ENCODE data around the gene GNG2. TPM values are rescaled to one million over a fixed set of nuclear protein-coding genes. Genes with fewer than 3 reads are reported as not detected.

GNG2 gene
- total and polyA plus RNA-seq, 2 experiments from 2014 or later = 5.0 to 13.7 TPM

DNA sequence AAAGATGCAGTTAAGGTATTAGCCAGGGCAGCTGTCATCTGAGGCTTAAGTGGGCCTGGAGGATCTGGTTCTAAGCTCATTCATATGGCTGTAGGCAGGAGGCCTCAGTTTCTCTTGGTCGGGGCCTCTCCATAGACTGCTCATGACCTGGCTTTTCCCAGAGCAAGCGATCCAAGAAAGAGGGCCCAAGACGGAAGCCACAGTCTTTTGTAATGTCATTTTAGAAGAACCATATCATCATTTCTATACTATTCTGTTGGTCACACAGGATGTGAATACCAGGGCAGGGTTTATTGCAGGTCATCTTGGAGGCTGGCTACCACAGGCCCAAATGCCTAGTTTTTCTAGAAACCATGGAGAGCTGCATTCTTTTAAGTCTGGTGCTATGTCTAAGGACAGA, 47.7 kb downstream of the GNG2 start:
- DNase-seq (ENCODE audit: low spot score) = no peak
- Histone ChIP-seq H3K9me3 (ENCODE audit: low read depth) (no peaks in the 10 kb centered on the region), H3K36me3 (replicated peaks; ENCODE audit: insufficient read depth, low read depth) (no peaks in the 10 kb centered on the region), H3K4me3 (no peak overlapping the region), H3K4me1 (ENCODE audit: insufficient read depth) (no peaks in the 10 kb centered on the region), H3K27ac (no peak overlapping the region), H3K9me2 (replicated peaks; ENCODE audit: insufficient read depth) (no peaks in the 10 kb centered on the region), H3K4me2 (no peak overlapping the region), H2AFZ (no peak overlapping the region), H3K79me2 (no peaks in the 10 kb centered on the region), H3K27me3 (no peaks in the 10 kb centered on the region), H4K20me1 (ENCODE audit: insufficient read depth, poor library complexity, severe bottlenecking) (no peaks in the 10 kb centered on the region)
- TF ChIP-seq EZH2phosphoT487 (IDR thresholded peaks at IDR 0.05; ENCODE audit: low read depth, severe bottlenecking, unreplicated experiment) (no peak), EZH2 (IDR thresholded peaks at IDR 0.05; ENCODE audit: borderline replicate concordance) (no peak)
- TF ChIP-seq, protein P1, sequence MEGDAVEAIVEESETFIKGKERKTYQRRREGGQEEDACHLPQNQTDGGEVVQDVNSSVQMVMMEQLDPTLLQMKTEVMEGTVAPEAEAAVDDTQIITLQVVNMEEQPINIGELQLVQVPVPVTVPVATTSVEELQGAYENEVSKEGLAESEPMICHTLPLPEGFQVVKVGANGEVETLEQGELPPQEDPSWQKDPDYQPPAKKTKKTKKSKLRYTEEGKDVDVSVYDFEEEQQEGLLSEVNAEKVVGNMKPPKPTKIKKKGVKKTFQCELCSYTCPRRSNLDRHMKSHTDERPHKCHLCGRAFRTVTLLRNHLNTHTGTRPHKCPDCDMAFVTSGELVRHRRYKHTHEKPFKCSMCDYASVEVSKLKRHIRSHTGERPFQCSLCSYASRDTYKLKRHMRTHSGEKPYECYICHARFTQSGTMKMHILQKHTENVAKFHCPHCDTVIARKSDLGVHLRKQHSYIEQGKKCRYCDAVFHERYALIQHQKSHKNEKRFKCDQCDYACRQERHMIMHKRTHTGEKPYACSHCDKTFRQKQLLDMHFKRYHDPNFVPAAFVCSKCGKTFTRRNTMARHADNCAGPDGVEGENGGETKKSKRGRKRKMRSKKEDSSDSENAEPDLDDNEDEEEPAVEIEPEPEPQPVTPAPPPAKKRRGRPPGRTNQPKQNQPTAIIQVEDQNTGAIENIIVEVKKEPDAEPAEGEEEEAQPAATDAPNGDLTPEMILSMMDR (IDR thresholded peaks at IDR 0.05; ENCODE audit: poor library complexity) = no peak
- 89% methylated on average over 3 of the region's 3 CpGs for WGBS (ENCODE audit: low lambda C conversion rate, missing lambda C conversion rate)

DNA sequence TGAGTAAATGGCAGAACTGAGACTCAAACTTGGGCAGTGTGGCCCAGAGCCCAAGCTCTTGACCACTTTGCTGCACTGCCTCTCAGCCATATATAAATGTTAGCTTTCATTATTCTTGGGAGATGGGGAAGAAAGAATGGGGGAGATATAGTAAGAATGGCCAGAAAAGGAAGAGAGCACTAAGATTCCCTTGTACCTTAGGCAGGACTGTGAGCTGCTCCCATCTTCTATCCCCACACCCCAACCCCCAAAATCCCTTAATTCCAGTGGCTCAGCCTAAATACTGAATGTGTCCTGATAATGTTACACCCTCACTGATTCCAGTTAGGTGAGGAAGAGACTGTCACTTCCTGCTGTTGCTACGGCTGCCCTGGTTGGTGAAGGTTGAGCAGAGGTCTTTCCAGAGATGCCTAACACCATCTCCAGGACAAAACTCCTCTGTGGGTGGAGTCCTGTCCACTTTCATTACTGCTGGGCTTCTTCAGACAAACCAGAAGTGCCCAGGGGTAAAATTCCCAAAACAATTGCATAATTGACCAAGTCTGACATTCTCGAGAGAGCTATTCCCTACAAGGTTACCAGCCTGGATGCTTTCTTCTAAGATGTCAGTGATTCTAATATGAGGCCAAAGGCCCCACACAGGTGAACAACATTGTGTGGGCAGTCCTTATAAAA, 51.8 kb downstream of the GNG2 start:
- WGBS (ENCODE audit: low lambda C conversion rate, missing lambda C conversion rate) = 74% methylated on average over 2 of the region's 2 CpGs

DNA sequence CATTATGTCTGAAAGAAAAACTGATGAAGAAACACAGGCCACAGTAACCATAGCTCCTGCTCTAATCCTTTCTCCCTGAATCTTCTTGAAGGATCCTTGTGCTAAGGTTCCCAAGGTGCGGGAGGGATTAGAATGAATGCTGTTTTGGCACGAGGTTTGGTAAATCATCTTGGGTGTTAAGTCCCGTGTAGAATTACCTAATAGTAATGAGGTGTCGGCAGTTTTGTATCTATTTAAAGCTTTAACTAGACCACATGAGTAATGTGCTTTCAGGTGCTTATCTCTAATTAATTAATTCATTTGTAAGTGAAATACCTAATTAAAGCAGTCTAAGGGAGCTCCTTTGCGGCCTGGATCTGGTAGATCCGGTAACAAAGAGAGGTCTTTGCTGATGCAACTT, 53.9 kb downstream of the GNG2 start:
- no peak for DNase-seq (ENCODE audit: low spot score)
- no peaks in the 10 kb centered on the region for H3K9me3 ChIP-seq (ENCODE audit: low read depth)
- no peak overlapping the region for H2AFZ ChIP-seq
- no peak overlapping the region for H3K27ac ChIP-seq
- no peaks in the 10 kb centered on the region for H3K27me3 ChIP-seq
- no peaks in the 10 kb centered on the region for H3K9me2 ChIP-seq (replicated peaks; ENCODE audit: insufficient read depth)
- TF ChIP-seq EZH2phosphoT487 (IDR thresholded peaks at IDR 0.05; ENCODE audit: low read depth, severe bottlenecking, unreplicated experiment) (no peak), EZH2 (IDR thresholded peaks at IDR 0.05; ENCODE audit: borderline replicate concordance) (no peak)
- TF ChIP-seq, protein P1 (IDR thresholded peaks at IDR 0.05; ENCODE audit: poor library complexity) = no peak
- H3K36me3 ChIP-seq (replicated peaks; ENCODE audit: insufficient read depth, low read depth) = no peaks in the 10 kb centered on the region
- no peak overlapping the region for H3K4me2 ChIP-seq
- no peak overlapping the region for H3K4me3 ChIP-seq
- 68% methylated on average over 6 of the region's 6 CpGs for WGBS (ENCODE audit: low lambda C conversion rate, missing lambda C conversion rate)
- no peaks in the 10 kb centered on the region for H4K20me1 ChIP-seq (ENCODE audit: insufficient read depth, poor library complexity, severe bottlenecking)
- H3K79me2 ChIP-seq = no peaks in the 10 kb centered on the region
- H3K4me1 ChIP-seq (ENCODE audit: insufficient read depth) = no peaks in the 10 kb centered on the region

More for the DNA sequence above, 51.8 kb downstream of the GNG2 start:
- no peak overlapping the region for H3K4me2 ChIP-seq
- H3K79me2 ChIP-seq = no peaks in the 10 kb centered on the region
- no peak overlapping the region for H2AFZ ChIP-seq
- no peak for TF ChIP-seq EZH2phosphoT487 (IDR thresholded peaks at IDR 0.05; ENCODE audit: low read depth, severe bottlenecking, unreplicated experiment)
- no peak for TF ChIP-seq EZH2 (IDR thresholded peaks at IDR 0.05; ENCODE audit: borderline replicate concordance)
- H3K4me3 ChIP-seq = no peak overlapping the region
- H3K4me1 ChIP-seq (ENCODE audit: insufficient read depth) = no peaks in the 10 kb centered on the region
- no peak overlapping the region for H3K27ac ChIP-seq
- H3K9me2 ChIP-seq (replicated peaks; ENCODE audit: insufficient read depth) = no peaks in the 10 kb centered on the region
- DNase-seq (ENCODE audit: low spot score) = no peak
- no peaks in the 10 kb centered on the region for H3K9me3 ChIP-seq (ENCODE audit: low read depth)
- H3K36me3 ChIP-seq (replicated peaks; ENCODE audit: insufficient read depth, low read depth) = no peaks in the 10 kb centered on the region
- H3K27me3 ChIP-seq = no peaks in the 10 kb centered on the region
- no peaks in the 10 kb centered on the region for H4K20me1 ChIP-seq (ENCODE audit: insufficient read depth, poor library complexity, severe bottlenecking)

DNA sequence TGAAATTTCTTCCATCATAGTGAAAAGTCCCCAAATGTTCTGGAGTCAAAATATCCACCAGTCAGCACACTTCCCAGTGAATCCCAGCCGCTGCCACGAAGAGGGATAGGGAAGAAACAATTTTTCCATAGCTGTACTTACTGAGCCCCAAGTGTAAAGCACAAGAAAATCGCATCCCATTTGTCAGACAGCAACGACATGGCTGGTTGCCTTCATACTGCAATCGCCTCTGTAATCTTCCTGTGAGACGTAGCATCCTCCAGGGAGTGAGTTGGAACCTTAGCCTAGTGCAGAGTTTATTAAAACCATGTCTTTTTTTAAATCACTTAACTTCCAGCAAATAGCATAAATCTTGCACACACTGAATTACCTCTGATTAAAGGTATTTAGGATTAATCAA, 56.8 kb downstream of the GNG2 start:
- H3K4me3 ChIP-seq = no peak overlapping the region
- H3K9me3 ChIP-seq (ENCODE audit: low read depth) = no peaks in the 10 kb centered on the region
- no peak overlapping the region for H2AFZ ChIP-seq
- DNase-seq (ENCODE audit: low spot score) = no peak
- H3K79me2 ChIP-seq = no peaks in the 10 kb centered on the region
- no peaks in the 10 kb centered on the region for H4K20me1 ChIP-seq (ENCODE audit: insufficient read depth, poor library complexity, severe bottlenecking)
- no peaks in the 10 kb centered on the region for H3K27me3 ChIP-seq
- TF ChIP-seq EZH2phosphoT487 (IDR thresholded peaks at IDR 0.05; ENCODE audit: low read depth, severe bottlenecking, unreplicated experiment) (no peak), EZH2 (IDR thresholded peaks at IDR 0.05; ENCODE audit: borderline replicate concordance) (no peak)
- TF ChIP-seq, protein P1 (IDR thresholded peaks at IDR 0.05; ENCODE audit: poor library complexity) = no peak
- H3K4me2 ChIP-seq = no peak overlapping the region
- no peaks in the 10 kb centered on the region for H3K36me3 ChIP-seq (replicated peaks; ENCODE audit: insufficient read depth, low read depth)
- H3K9me2 ChIP-seq (replicated peaks; ENCODE audit: insufficient read depth) = no peaks in the 10 kb centered on the region
- whole genome bisulfite sequencing (ENCODE audit: low lambda C conversion rate, missing lambda C conversion rate) = 87% methylated on average over 6 of the region's 6 CpGs
- no peak overlapping the region for H3K27ac ChIP-seq
- no peaks in the 10 kb centered on the region for H3K4me1 ChIP-seq (ENCODE audit: insufficient read depth)

Measured in hepatocyte (in vitro differentiated cells).